H9 (cell line): Measurements from ENCODE around the gene CACNB2. TPM values are rescaled to one million over a fixed set of nuclear protein-coding genes. Genes with fewer than 3 reads are reported as not detected.

Experiments used
- DNase-seq: peaks from one replicate; pipeline ENCODE4 v3.0.0-alpha.2; 2017
- H2AFZ ChIP-seq: one replicate; pipeline ENCODE4 v1.6.1; 2013; ENCODE audit warnings: mild to moderate bottlenecking, low read length, control low read depth, moderate library complexity
- H2AK5ac ChIP-seq: 2 replicates; pipeline ENCODE4 v1.6.1; 2013; ENCODE audit warnings: low read length, control low read depth, mixed read lengths; ENCODE audit not compliant: insufficient read length
- H2BK120ac ChIP-seq: one replicate; pipeline ENCODE4 v1.6.1; 2013; ENCODE audit warnings: low read depth, mild to moderate bottlenecking, low read length, control low read depth, inconsistent platforms; ENCODE audit not compliant: poor library complexity, severe bottlenecking
- H2BK12ac ChIP-seq: 2 replicates; pipeline ENCODE4 v1.6.1; 2013; ENCODE audit warnings: low read length, control low read depth, mixed read lengths, low read depth; ENCODE audit not compliant: insufficient read length
- H2BK15ac ChIP-seq: 2 replicates; pipeline ENCODE4 v1.6.1; 2013; ENCODE audit warnings: low read depth, low read length, control low read depth
- H2BK20ac ChIP-seq: one replicate; pipeline ENCODE4 v1.6.1; 2013; ENCODE audit warnings: low read depth, mild to moderate bottlenecking, low read length, control low read depth, inconsistent platforms; ENCODE audit not compliant: poor library complexity, severe bottlenecking
- H2BK5ac ChIP-seq: 2 replicates; pipeline ENCODE4 v1.6.1; 2013; ENCODE audit warnings: low read length, control low read depth, mixed read lengths; ENCODE audit not compliant: insufficient read length
- H3K14ac ChIP-seq: 2 replicates; pipeline ENCODE4 v1.6.1; 2013; ENCODE audit warnings: low read length, control low read depth; ENCODE audit not compliant: insufficient read depth
- H3K18ac ChIP-seq: 2 replicates; pipeline ENCODE4 v1.6.1; 2013; ENCODE audit warnings: low read depth, mild to moderate bottlenecking, mixed read lengths, low read length, control low read depth; ENCODE audit not compliant: insufficient read length
- H3K23ac ChIP-seq: 2 replicates; pipeline ENCODE4 v1.6.1; 2013; ENCODE audit warnings: low read length, control low read depth, mixed read lengths, low read depth; ENCODE audit not compliant: insufficient read length
- H3K23me2 ChIP-seq: 2 replicates; pipeline ENCODE4 v1.6.1; 2013; ENCODE audit warnings: low read depth, mild to moderate bottlenecking, mixed read lengths, low read length, control low read depth; ENCODE audit not compliant: insufficient read length, poor library complexity, severe bottlenecking
- H3K27ac ChIP-seq: 2 replicates; pipeline ENCODE4 v1.5.1; 2013; ENCODE audit warnings: low read length, control low read depth, mixed read lengths, low read depth; ENCODE audit not compliant: insufficient read length
- H3K27me3 ChIP-seq: 2 replicates; pipeline ENCODE4 v1.6.1; 2013; ENCODE audit warnings: low read length, control low read depth, inconsistent platforms; ENCODE audit not compliant: insufficient read depth
- H3K4ac ChIP-seq: 2 replicates; pipeline ENCODE4 v1.6.1; 2013; ENCODE audit warnings: low read depth, mild to moderate bottlenecking, control low read depth, inconsistent platforms, low read length, moderate library complexity
- H3K4me1 ChIP-seq: 2 replicates; pipeline ENCODE4 v1.6.1; 2013; ENCODE audit warnings: low read length, control low read depth, inconsistent platforms; ENCODE audit not compliant: insufficient read depth
- H3K4me2 ChIP-seq: 2 replicates; pipeline ENCODE4 v1.6.1; 2013; ENCODE audit warnings: low read length, control low read depth, mixed read lengths; ENCODE audit not compliant: insufficient read length, insufficient read depth
- H3K56ac ChIP-seq: 2 replicates; pipeline ENCODE4 v1.6.1; 2013; ENCODE audit warnings: low read depth, mild to moderate bottlenecking, mixed read lengths, low read length, control low read depth; ENCODE audit not compliant: insufficient read length
- H3K79me1 ChIP-seq: 2 replicates; pipeline ENCODE4 v1.6.1; 2013; ENCODE audit warnings: low read depth, mild to moderate bottlenecking, moderate library complexity, low read length, control low read depth, inconsistent platforms; ENCODE audit not compliant: insufficient read depth, poor library complexity, severe bottlenecking
- H3K79me2 ChIP-seq: 2 replicates; pipeline ENCODE4 v1.6.1; 2013; ENCODE audit warnings: low read length, control low read depth, inconsistent platforms; ENCODE audit not compliant: insufficient read depth
- H3K9ac ChIP-seq: 2 replicates; pipeline ENCODE4 v1.6.1; 2013; ENCODE audit warnings: low read length, control low read depth, mixed read lengths; ENCODE audit not compliant: insufficient read length; ENCODE audit errors: extremely low read depth
- H3K9me3 ChIP-seq: one replicate; pipeline ENCODE4 v1.6.1; 2013; ENCODE audit warnings: low read depth, low read length, inconsistent platforms; ENCODE audit not compliant: control insufficient read depth
- H3T11ph ChIP-seq: one replicate; pipeline ENCODE4 v1.6.1; 2013; ENCODE audit warnings: mild to moderate bottlenecking, low read length, control low read depth, inconsistent platforms
- H4K20me1 ChIP-seq: one replicate; pipeline ENCODE4 v1.6.1; 2013; ENCODE audit not compliant: control insufficient read depth, insufficient read length, insufficient read depth
- H4K5ac ChIP-seq: 2 replicates; pipeline ENCODE4 v1.6.1; 2013; ENCODE audit warnings: low read depth, mild to moderate bottlenecking, mixed read lengths, low read length, control low read depth; ENCODE audit not compliant: insufficient read length
- H4K8ac ChIP-seq: replicated peaks from 2 replicates; pipeline ENCODE4 v1.6.1; 2013; ENCODE audit warnings: low read length, control low read depth, mixed read lengths, low read depth; ENCODE audit not compliant: insufficient read length
- H4K91ac ChIP-seq: 2 replicates; pipeline ENCODE4 v1.6.1; 2013; ENCODE audit warnings: low read depth, mild to moderate bottlenecking, moderate library complexity, mixed read lengths, low read length, control low read depth; ENCODE audit not compliant: insufficient read length
- H3K27ac Mint-ChIP-seq, 3 experiments: 2 replicates in 2 of 3; 3 replicates in 1 of 3; pipeline ENCODE4 v1.8.0; 2020 to 2021; ENCODE audit warnings: mixed read lengths in 3 of 3, mild to moderate bottlenecking in 1 of 3, moderate library complexity in 1 of 3
- H3K27me3 Mint-ChIP-seq: 2 replicates; pipeline ENCODE4 v1.8.0; 2021; ENCODE audit warnings: low read depth, mild to moderate bottlenecking, moderate library complexity, mixed read lengths
- H3K36me3 Mint-ChIP-seq, 3 experiments: 2 replicates in 2 of 3; 3 replicates in 1 of 3; pipeline ENCODE4 v1.8.0; 2020 to 2021; ENCODE audit warnings: low read depth in 3 of 3, mixed read lengths in 3 of 3; ENCODE audit not compliant: insufficient read depth in 1 of 3
- H3K4me1 Mint-ChIP-seq, 2 experiments: 2 replicates each; pipeline ENCODE4 v1.8.0; 2020; ENCODE audit warnings: mixed read lengths in 2 of 2
- H3K4me3 Mint-ChIP-seq, 2 experiments: 2 replicates in 1 of 2; 3 replicates in 1 of 2; pipeline ENCODE4 v1.8.0; 2020 to 2021; ENCODE audit warnings: mild to moderate bottlenecking in 2 of 2, mixed read lengths in 2 of 2, moderate library complexity in 1 of 2
- H3K9me3 Mint-ChIP-seq, 2 experiments: 2 replicates in 1 of 2; 3 replicates in 1 of 2; pipeline ENCODE4 v1.8.0; 2020; ENCODE audit warnings: mild to moderate bottlenecking in 2 of 2, mixed read lengths in 2 of 2, moderate library complexity in 1 of 2
- CTCF ChIP-seq: fragments of 200-600 bp; sonication (generic); conservative IDR thresholded peaks from 3 replicates; pipeline ENCODE4 v1.8.0; 2021; ENCODE audit warnings: antibody characterized with exemption, mild to moderate bottlenecking
- total RNA-seq: library from RNA; stranded (reverse); gene quantifications from 2 replicates; pipeline ENCODE4 v1.2.1, GENCODE V29; 2021

The CACNB2 gene
- total RNA-seq, 1 experiment from 2014 or later, result 2.6 TPM

- TF ChIP-seq CTCF, result no peak
- no peak for DNase-seq
- Histone ChIP-seq H3K27ac (no peak overlapping the region), H3K4ac (no peak overlapping the region), H2AK5ac (no peak overlapping the region), H3K4me1 (no peaks in the 10 kb centered on the region), H3K56ac (no peak overlapping the region), H2BK5ac (no peak overlapping the region), H2BK15ac (no peak overlapping the region), H2BK12ac (no peak overlapping the region), H2AFZ (no peak overlapping the region), H4K91ac (no peak overlapping the region), H3K23ac (no peak overlapping the region), H4K5ac (no peak overlapping the region), H3K14ac (no peak overlapping the region), H3K23me2 (no peaks in the 10 kb centered on the region), H3K9me3 (no peaks in the 10 kb centered on the region), H3K4me2 (no peak overlapping the region), H4K8ac (no peak overlapping the region), H2BK120ac (no peak overlapping the region), H2BK20ac (no peak overlapping the region), H3K9ac (no peak overlapping the region), H3K27me3 (no peaks in the 10 kb centered on the region), H4K20me1 (no peaks in the 10 kb centered on the region), H3K18ac (no peak overlapping the region), H3T11ph (no peak overlapping the region), H3K79me2 (no peaks in the 10 kb centered on the region), H3K79me1 (no peaks in the 10 kb centered on the region)
- Mint-ChIP-seq H3K4me1 (0 out of 4 replicates have a peak, but pooled peaks cover 0 to 3% of the 10 kb centered on the region in 2 experiments), H3K27ac (no peak overlapping the region), H3K4me3 (no peak overlapping the region), H3K36me3 (peaks cover 0 to 3% (median 0%) of the 10 kb centered on the region in 3 experiments; a peak in 1 of 7 replicates), H3K9me3 (no peaks in the 10 kb centered on the region), H3K27me3 (no peaks in the 10 kb centered on the region)
Observed at GRCh38 chr10:18446205-18446604, 306.0 kb downstream of the CACNB2 start.
